Measurements from ENCODE around the gene GSTA3.
"Not testable (repeated sequence)": the region's sequence is repeated elsewhere in the genome, so short reads cannot be mapped to it uniquely, and the experiment has no call there.

Gene GSTA3

DNA sequence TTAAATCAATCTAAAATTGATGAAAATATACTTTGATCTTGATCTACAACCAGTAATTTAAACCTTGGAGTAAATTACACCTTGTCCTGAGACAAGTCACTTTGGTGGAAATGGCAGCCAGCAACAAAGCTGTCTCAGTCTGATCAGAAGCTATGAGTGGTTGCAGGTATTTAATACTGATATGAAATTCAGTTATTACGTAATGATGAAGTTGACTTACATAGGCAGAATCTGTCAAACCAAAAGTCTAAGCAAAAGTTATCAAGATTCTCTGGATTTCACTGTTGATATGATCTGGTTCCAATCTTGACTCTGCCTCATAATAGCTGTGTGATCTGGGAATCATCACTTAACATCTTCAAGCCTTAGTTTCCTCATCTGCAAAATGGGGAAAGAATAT, 41.3 kb downstream of the GSTA3 start:
- DNase-seq (ENCODE audit: low read depth, low spot score) = no peak

DNA sequence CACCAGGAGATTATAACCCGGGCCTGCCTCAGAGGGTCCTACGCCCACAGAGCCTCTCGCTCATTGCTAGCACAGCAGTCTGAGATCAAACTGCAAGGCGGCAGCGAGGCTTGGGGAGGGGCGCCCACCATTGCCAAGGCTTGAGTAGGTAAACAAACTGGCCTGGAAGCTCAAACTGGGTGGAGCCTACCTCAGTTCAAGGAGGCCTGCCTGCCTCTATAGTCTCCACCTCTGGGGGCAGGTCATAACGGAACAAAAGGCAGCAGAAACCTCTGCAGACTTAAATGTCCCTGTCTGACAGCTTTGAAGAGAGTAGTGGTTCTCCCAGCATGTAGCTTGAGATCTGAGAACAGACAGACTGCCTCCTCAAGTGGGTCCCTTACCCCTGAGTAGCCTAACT, 48.3 kb downstream of the GSTA3 start:
- DNase-seq (ENCODE audit: low read depth, low spot score) = not testable (repeated sequence)

DNA sequence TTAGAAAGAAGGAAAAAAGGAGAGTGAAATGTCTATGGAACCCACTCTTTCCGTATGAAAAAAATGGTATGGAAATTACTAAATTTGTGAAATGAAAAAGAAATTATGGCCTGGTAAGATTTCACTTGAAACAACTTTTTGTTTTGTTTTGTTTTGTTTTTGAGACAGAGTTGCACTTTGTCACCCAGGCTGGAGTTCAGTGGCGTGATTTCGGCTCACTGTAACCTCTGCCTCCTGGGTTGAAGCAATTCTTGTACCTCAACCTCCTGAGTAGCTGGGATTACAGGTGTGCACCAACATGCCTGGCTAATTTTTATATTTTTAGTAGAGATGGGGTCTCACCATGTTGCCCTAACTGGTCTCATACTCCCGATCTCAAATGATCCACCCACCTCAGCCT, 51.1 kb downstream of the GSTA3 start:
- no peak for DNase-seq (ENCODE audit: low read depth, low spot score)

- DNase-seq (ENCODE audit: low read depth, low spot score) = not testable (repeated sequence)
These were observed 53.4 kb downstream of the GSTA3 start for GRCh38 chr6:52856137-52856536.

- no peak for DNase-seq (ENCODE audit: low read depth, low spot score)
These were observed 60.4 kb downstream of the GSTA3 start for GRCh38 chr6:52849137-52849536.

Measured in brain pericyte (primary cell).